Left cardiac atrium (tissue), 4 donors: ENCODE measurements around the gene CHMP6. TPM values are rescaled to one million over a fixed set of nuclear protein-coding genes. Genes with fewer than 3 reads are reported as not detected.

Source experiments
- ATAC-seq, 2 donors: fragments of 200-7000 bp; cut with Tn5 transposase; one replicate each; pipeline ENCODE4 v1.9.1; 2020; ENCODE audit warnings: mild to moderate bottlenecking in 2 of 2, moderate library complexity in 2 of 2
- DNase-seq: peaks from one replicate; pipeline ENCODE4 v3.0.0-alpha.2; 2020
- intact Hi-C, 2 donors: fragments of 100-400 bp; cut with DNase I; formaldehyde crosslinking; loops; one replicate each; pipeline versions ENCODE4 v1.14.1 to v1.15.1; 2022 to 2023
- total RNA-seq, 2 donors: library from RNA; stranded (reverse); fragmentation: NEBNext Ultra II Directional; extraction: Animal tissue kit (Norgen Biotek cat#: 25700); gene quantifications; one replicate each; pipeline ENCODE4 v1.2.1, GENCODE V29; 2021
- donor health status: DM: no; HTN: yes; CAD: no.
- donor health status: DM: no; HTN: yes; CAD: no; lungs with severe emphysema.
- donor health status: DM: yes; HTN: yes; CAD: no.
- donor health status: Dilated cardiomyopathy.

Gene CHMP6
- total RNA-seq, 2 donors from 2014 or later = 17.4 to 19.1 TPM

- intact Hi-C loops = no loop called here
- DNase-seq = no peak
Measured at GRCh38 chr17:81045590-81046095, 54.0 kb downstream of the CHMP6 start.

GRCh38 chr17:81046132-81046769, 54.6 kb downstream of the CHMP6 start:
- DNase-seq (no peak), ATAC-seq (no peak)
- intact Hi-C loops = no loop called here

More at GRCh38 chr17:81045590-81046095, 54.0 kb downstream of the CHMP6 start:
- no peak for ATAC-seq

- no peak for DNase-seq
- intact Hi-C loops = no loop called here
- no peak for ATAC-seq
Measured at GRCh38 chr17:81046770-81047359, 55.2 kb downstream of the CHMP6 start.

- no peak for DNase-seq
- intact Hi-C loops = no loop called here
Measured at GRCh38 chr17:81048827-81049371, 57.3 kb downstream of the CHMP6 start.

GRCh38 chr17:81049372-81049911, 57.8 kb downstream of the CHMP6 start:
- DNase-seq (no peak), ATAC-seq (no peak)
- intact Hi-C loops = no loop called here

More at GRCh38 chr17:81048827-81049371, 57.3 kb downstream of the CHMP6 start:
- no peak for ATAC-seq

Other genes starting within 250 kb of the CHMP6 start
- 10 to 100 TPM; 32.8 to 38.0 TPM for gene BAIAP2, start 43.3 kb downstream of the CHMP6 start, total RNA-seq
- gene PVALEF, start 173.7 kb downstream of the CHMP6 start, total RNA-seq = not detected
- 10 to 100 TPM in 1 of 2 donors, 1 to 10 TPM in 1; 8.3 to 12.7 TPM for gene AATK, start 174.4 kb downstream of the CHMP6 start, total RNA-seq
- 1 to 10 TPM; 4.9 to 5.7 TPM for gene CEP131, start 231.1 kb downstream of the CHMP6 start, total RNA-seq
- gene TEPSIN, start 247.2 kb downstream of the CHMP6 start, total RNA-seq = 10 to 100 TPM; 12.7 to 14.0 TPM
- gene NDUFAF8, start 247.5 kb downstream of the CHMP6 start, total RNA-seq = 10 to 100 TPM; 60.2 to 66.5 TPM